Activated CD4-positive, alpha-beta T cell treated with anti-CD3 and anti-CD28 coated beads, Interleukin-2, amount 10 ng/mL, durations not matched to agents 7 days and 5 days (primary cell): ENCODE data around the gene CRAT. TPM values are rescaled to one million over a fixed set of nuclear protein-coding genes. Genes with fewer than 3 reads are reported as not detected.

Experiments
- CTCF ChIA-PET: fragments of 350-600 bp; sonication (Branson Sonifier 250); formaldehyde crosslinking; loops from one replicate; lab custom pipeline; 2021; ENCODE audit warnings: antibody characterized with exemption; lab: Charles Lee
- POLR2A ChIA-PET: fragments of 350-600 bp; sonication (Branson Sonifier 250); formaldehyde crosslinking; loops from one replicate; lab custom pipeline; 2021; ENCODE audit warnings: antibody characterized with exemption; lab: Charles Lee
- DNase-seq: peaks from one replicate; pipeline ENCODE4 v3.0.0-alpha.2; 2020
- H3K27ac Mint-ChIP-seq: one replicate; pipeline ENCODE4 v1.8.0; 2021; ENCODE audit warnings: mild to moderate bottlenecking, moderate library complexity, mixed read lengths
- H3K27me3 Mint-ChIP-seq: one replicate; pipeline ENCODE4 v1.8.0; 2021; ENCODE audit warnings: mixed read lengths
- H3K36me3 Mint-ChIP-seq: one replicate; pipeline ENCODE4 v1.8.0; 2021; ENCODE audit warnings: low read depth, mixed read lengths
- H3K4me1 Mint-ChIP-seq: one replicate; pipeline ENCODE4 v1.8.0; 2021; ENCODE audit warnings: mixed read lengths
- H3K4me3 Mint-ChIP-seq: one replicate; pipeline ENCODE4 v1.8.0; 2021; ENCODE audit warnings: mild to moderate bottlenecking, moderate library complexity, mixed read lengths
- H3K9me3 Mint-ChIP-seq: one replicate; pipeline ENCODE4 v1.8.0; 2021; ENCODE audit warnings: mixed read lengths
- total RNA-seq, 2 experiments: library from RNA; stranded (reverse); gene quantifications; one replicate each; pipeline ENCODE4 v1.2.3, GENCODE V29; 2021

Gene CRAT
- total RNA-seq, 2 experiments from 2014 or later, result 20.4 to 25.2 TPM

DNA sequence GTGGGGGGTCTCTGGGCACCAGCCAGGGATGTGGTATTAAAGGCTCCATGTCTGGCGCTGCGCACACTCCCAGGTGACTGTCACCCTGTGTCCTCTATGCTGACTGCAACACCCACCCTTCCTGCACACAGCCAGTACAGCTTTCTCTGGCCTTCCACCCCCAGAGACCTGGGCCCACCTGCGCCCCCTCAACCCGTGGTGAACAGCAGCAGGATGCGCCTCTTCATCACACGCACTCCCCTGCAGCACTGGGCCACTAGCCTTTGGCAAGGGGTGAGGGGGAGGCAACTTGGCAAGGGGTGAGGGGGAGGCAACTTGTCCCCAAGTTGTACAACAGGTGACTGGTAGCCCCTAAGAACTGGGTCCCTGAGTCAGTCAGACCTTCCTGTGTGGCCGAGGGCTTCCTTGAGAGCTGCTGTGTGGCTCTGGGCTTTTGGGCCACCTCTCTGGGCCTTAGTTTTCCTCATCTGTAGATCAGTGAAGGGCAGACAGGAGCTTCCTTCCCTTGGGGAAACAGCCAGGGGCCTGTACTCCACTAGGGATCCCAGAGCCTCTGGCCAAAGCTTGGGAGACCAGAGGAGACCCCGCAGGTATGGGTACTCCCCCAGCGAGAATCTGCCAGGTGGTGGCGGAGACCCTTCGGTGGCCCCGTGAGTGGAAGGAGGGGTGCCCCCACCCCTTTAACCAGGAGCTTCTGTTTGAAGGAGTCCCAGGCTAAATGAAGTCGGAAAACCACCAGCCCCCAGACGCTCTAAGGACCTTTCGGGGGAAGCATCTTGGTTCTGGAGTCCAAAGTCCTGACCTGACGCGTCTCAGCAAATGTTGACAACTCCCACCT, 4.5 kb downstream of the CRAT start:
- CTCF ChIA-PET, result interaction anchor here (0.7 kb wide), 1 partner anchor 25 kb away, joined by 3 read pairs; the partner anchor contains the start of gene DOLPP1
- H3K27ac Mint-ChIP-seq, result no peak overlapping the region
- H3K4me3 Mint-ChIP-seq, result no peak overlapping the region
- POLR2A ChIA-PET, result interaction anchor here (0.5 kb wide), 1 partner anchor 520 kb away, joined by 3 read pairs; the partner anchor contains the start of gene NTMT1
- H3K9me3 Mint-ChIP-seq, result no peaks in the 10 kb centered on the region
- H3K36me3 Mint-ChIP-seq, result no peaks in the 10 kb centered on the region
- no peaks in the 10 kb centered on the region for H3K27me3 Mint-ChIP-seq
- peaks cover 13% of the 10 kb centered on the region for H3K4me1 Mint-ChIP-seq
- DNase-seq, result no peak

DNA sequence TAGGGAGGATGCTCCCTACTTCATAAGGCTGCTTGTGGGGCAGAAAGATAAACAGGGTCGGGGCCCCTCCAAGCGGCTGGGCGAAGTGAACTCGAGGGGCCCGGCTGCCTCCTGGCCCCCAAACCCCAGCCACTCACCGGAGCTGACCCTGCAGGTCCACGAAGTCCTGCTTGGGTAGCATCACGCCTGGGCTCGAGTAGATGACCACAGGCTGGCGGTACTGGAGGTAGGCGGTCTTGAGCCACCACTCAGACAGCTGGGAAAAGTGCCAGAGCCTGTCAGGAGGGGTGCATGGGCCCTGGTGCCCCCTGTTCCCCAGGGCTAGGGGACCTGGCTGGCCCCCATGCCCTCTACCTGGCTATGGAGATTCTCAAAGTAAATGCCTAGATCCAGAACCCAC, 6.5 kb downstream of the CRAT start:
- H3K27ac Mint-ChIP-seq, result no peak overlapping the region
- CTCF ChIA-PET, result interaction anchor here (1.4 kb wide), 1 partner anchor 35 kb away, joined by 3 read pairs; no protein-coding TSS in a partner anchor
- POLR2A ChIA-PET, result no interaction called here
- H3K4me3 Mint-ChIP-seq, result no peak overlapping the region
- H3K9me3 Mint-ChIP-seq, result no peaks in the 10 kb centered on the region
- no peaks in the 10 kb centered on the region for H3K27me3 Mint-ChIP-seq
- peaks cover 7% of the 10 kb centered on the region for H3K4me1 Mint-ChIP-seq
- no peak for DNase-seq
- no peaks in the 10 kb centered on the region for H3K36me3 Mint-ChIP-seq

GRCh38 chr9:129103595-129103965, 7.0 kb downstream of the CRAT start:
- H3K27ac Mint-ChIP-seq, result no peak overlapping the region
- ChIA-PET POLR2A (no interaction called here), CTCF (interaction anchor here (1.0 to 1.4 kb wide), 2 partner anchors 12 to 36 kb away, joined by 3 to 5 read pairs; no protein-coding TSS in a partner anchor)
- H3K4me3 Mint-ChIP-seq, result no peak overlapping the region
- DNase-seq, result no peak
- H3K9me3 Mint-ChIP-seq, result no peaks in the 10 kb centered on the region
- H3K4me1 Mint-ChIP-seq, result peaks cover 2% of the 10 kb centered on the region
- H3K36me3 Mint-ChIP-seq, result no peaks in the 10 kb centered on the region
- no peaks in the 10 kb centered on the region for H3K27me3 Mint-ChIP-seq

DNA sequence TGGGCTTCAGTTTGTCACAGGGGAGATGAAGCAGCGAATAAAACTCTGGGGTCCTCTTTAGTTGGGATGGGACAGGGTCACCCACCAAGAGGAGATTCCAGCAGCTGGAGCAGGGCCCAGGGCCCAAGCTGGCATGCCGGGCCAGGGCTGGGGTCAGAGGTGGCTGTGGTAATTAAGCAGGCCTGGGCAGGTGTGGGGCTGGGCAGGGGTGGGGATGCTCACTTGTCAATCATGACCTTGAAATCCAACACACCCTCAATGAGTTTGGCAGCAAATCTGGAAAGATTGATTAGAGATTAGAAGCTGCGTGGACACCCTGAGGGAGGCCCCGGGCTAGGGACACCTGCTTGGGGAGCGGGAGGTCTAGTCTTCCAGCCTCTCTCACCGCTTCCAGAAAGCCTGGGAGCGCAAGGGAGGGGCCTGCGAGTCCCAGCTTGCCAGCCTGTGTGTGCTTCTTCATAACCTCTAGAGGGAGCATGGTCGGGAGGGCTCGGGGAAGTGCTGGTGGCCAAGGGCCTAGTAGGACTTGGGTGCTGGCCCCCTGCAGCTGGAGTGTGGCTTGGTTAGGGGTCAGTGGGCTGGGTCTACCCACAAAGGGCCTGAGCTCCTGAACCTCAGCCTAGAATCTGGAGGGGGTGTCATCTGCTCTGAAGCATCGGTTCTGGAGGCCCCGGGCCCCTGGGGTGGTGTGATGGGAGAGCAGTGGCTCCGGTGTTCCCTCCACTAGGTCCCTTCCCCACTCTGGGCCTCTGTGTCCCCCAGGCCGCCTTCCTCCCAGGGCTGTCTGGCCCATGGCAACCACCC, 7.6 kb downstream of the CRAT start:
- POLR2A ChIA-PET, result no interaction called here
- H3K4me1 Mint-ChIP-seq, result no peaks in the 10 kb centered on the region
- DNase-seq, result peak; percentile 36
- no peaks in the 10 kb centered on the region for H3K9me3 Mint-ChIP-seq
- no peaks in the 10 kb centered on the region for H3K36me3 Mint-ChIP-seq
- H3K27ac Mint-ChIP-seq, result no peak overlapping the region
- H3K4me3 Mint-ChIP-seq, result no peak overlapping the region
- no peaks in the 10 kb centered on the region for H3K27me3 Mint-ChIP-seq
- CTCF ChIA-PET, result interaction anchor here (1.0 to 1.4 kb wide), 2 partner anchors 12 to 36 kb away, joined by 3 to 5 read pairs; no protein-coding TSS in a partner anchor

GRCh38 chr9:129102095-129102525, 8.5 kb downstream of the CRAT start:
- no peaks in the 10 kb centered on the region for H3K27me3 Mint-ChIP-seq
- no peaks in the 10 kb centered on the region for H3K4me1 Mint-ChIP-seq
- no peak overlapping the region for H3K27ac Mint-ChIP-seq
- H3K36me3 Mint-ChIP-seq, result no peaks in the 10 kb centered on the region
- ChIA-PET POLR2A (no interaction called here), CTCF (interaction anchor here (0.7 kb wide), 1 partner anchor 16 kb away, joined by 3 read pairs; no protein-coding TSS in a partner anchor)
- H3K4me3 Mint-ChIP-seq, result no peak overlapping the region
- DNase-seq, result no peak
- H3K9me3 Mint-ChIP-seq, result no peaks in the 10 kb centered on the region

- POLR2A ChIA-PET, result no interaction called here
These were observed 9.3 kb downstream of the CRAT start for GRCh38 chr9:129101279-129101678.

DNA sequence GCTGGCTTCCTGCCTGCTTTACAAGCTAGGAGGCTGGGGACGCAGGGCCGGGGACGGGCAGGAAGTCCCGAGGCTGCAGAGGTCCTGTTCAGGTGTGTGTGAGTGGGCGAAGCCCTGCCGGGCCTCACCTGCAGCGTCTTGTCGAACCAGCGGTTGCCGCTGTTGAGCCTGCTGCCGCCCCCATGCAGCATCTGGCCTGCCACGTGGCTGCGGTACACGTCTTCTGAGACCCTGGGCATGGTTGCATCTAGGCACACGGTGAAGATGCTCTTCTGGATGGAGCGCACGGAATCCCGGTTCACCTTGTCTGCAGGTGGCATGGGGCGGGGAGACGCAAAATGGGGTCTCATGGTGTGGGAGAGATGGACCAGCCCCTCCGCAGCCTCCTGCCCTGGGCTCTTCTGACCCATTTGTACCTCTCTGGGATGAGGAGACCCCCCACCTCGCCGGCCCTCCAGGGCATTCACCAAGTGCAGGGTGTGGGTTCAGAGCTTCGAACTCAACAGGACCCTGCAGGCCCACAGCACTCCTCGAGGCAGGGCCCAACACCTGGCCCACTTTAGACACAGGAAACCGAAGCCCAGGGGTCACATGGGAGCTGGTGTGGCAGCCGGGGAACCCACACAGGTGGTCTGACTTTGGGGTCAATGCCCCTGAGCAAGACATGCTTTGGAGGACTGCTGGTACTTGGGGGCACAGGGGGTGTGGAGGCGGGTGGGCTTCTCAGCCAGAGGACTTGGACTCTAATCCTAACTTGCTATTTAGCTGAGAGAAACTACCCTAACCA, 10.0 kb downstream of the CRAT start:
- no peaks in the 10 kb centered on the region for H3K9me3 Mint-ChIP-seq
- DNase-seq, result no peak
- POLR2A ChIA-PET, result no interaction called here
- no peak overlapping the region for H3K27ac Mint-ChIP-seq
- no peaks in the 10 kb centered on the region for H3K4me1 Mint-ChIP-seq
- H3K4me3 Mint-ChIP-seq, result no peak overlapping the region
- CTCF ChIA-PET, result no interaction called here
- no peaks in the 10 kb centered on the region for H3K27me3 Mint-ChIP-seq
- H3K36me3 Mint-ChIP-seq, result no peaks in the 10 kb centered on the region

More at GRCh38 chr9:129101279-129101678, 9.3 kb downstream of the CRAT start:
- CTCF ChIA-PET, result interaction anchor here (0.7 kb wide), 1 partner anchor 17 kb away, joined by 3 read pairs; no protein-coding TSS in a partner anchor
- H3K27me3 Mint-ChIP-seq, result no peaks in the 10 kb centered on the region
- H3K27ac Mint-ChIP-seq, result no peak overlapping the region
- H3K9me3 Mint-ChIP-seq, result no peaks in the 10 kb centered on the region
- DNase-seq, result no peak
- no peaks in the 10 kb centered on the region for H3K36me3 Mint-ChIP-seq
- H3K4me3 Mint-ChIP-seq, result no peak overlapping the region
- H3K4me1 Mint-ChIP-seq, result no peaks in the 10 kb centered on the region

DNA sequence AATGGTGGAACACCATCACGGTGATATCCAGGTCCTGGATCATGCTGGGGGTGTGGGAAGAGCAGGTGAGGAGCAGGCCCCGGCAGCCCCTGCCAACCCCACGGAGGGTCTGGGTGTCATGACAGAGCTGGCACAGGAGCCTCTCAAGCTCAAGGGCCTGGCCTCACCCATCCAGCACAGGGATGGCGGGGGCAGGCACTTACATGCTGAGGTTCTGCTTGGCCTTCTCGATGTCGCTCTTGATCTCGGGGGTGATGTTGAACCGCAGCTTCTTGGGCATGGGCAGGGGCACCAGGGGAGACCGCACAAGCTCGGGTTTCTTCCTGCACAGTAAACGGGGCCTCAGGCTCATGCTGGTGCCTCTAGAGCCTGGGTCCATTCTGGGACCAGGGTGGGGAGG, 12.3 kb downstream of the CRAT start:
- POLR2A ChIA-PET, result no interaction called here
- Mint-ChIP-seq H3K4me1 (no peaks in the 10 kb centered on the region), H3K27ac (no peak overlapping the region), H3K4me3 (no peak overlapping the region), H3K9me3 (no peaks in the 10 kb centered on the region), H3K36me3 (no peaks in the 10 kb centered on the region), H3K27me3 (no peaks in the 10 kb centered on the region)
- no peak for DNase-seq
- CTCF ChIA-PET, result interaction anchor here (0.5 to 1.5 kb wide), 3 partner anchors 18 to 50 kb away, joined by 3 to 7 read pairs (median 3); partner anchors contain the start of gene DOLPP1

DNA sequence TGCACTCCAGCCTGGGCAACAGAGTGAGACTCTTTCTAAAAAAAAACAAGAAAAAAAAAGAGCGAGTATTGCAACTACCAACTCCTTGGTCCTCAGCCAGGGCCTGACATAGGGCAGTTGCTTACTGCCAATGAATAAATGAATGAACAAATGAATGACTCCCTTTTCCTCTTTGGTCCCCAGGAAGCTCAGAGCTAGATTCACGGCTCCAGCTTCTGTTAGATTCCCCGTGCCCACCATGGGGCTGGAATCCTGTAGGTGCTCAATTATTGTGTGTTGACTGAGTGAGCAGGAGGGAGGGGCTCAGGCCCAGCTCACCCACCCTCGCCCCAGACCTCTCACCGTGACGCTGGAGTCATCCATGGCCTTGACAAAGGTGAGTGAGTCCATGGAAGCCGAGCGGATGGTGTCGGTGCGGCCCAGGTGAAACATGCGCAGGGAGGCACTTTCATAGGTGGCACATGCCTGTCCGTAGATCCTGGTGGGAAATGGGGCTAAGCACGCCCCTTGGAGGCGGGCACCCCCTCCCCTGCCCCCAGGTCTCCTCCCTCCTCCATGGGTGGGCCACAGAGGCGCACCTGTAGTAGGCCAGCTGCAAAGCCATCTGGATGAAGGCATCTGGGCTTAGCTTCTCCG, 12.8 kb downstream of the CRAT start:
- H3K9me3 Mint-ChIP-seq, result no peaks in the 10 kb centered on the region
- H3K36me3 Mint-ChIP-seq, result no peaks in the 10 kb centered on the region
- no peak overlapping the region for H3K27ac Mint-ChIP-seq
- H3K4me3 Mint-ChIP-seq, result no peak overlapping the region
- ChIA-PET CTCF (interaction anchor here (0.5 to 1.5 kb wide), 4 partner anchors 17 to 1590 kb away, joined by 3 to 7 read pairs (median 4); partner anchors contain the start of gene DOLPP1), POLR2A (no interaction called here)
- DNase-seq, result no peak
- no peaks in the 10 kb centered on the region for H3K27me3 Mint-ChIP-seq
- H3K4me1 Mint-ChIP-seq, result no peaks in the 10 kb centered on the region

DNA sequence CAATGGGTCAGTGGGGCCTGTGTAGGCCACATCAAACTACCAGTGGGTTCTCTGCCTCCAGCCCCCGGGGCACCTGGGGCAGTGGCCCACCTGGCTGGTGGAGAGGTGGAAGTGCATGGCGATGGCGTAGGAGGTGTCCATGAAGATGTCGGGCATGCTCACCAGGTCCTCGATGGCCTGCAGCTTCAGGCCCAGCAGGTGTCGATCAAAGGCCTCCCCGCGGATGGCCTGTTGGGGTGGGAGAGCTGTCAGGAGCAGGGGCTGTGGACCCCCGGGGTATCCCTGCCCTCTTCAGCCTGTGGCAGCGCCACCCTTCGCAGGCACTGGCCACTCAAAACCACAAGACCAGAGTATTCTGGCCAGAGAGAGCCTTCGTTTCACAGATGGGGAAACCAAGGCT, 14.7 kb downstream of the CRAT start:
- ChIA-PET POLR2A (no interaction called here), CTCF (interaction anchor here (0.5 to 1.5 kb wide), 3 partner anchors 12 to 217 kb away, joined by 3 to 4 read pairs (median 4); partner anchors contain the start of gene DOLPP1)
- Mint-ChIP-seq H3K9me3 (no peaks in the 10 kb centered on the region), H3K4me1 (no peaks in the 10 kb centered on the region), H3K27me3 (no peaks in the 10 kb centered on the region), H3K27ac (no peak overlapping the region), H3K4me3 (no peak overlapping the region), H3K36me3 (no peaks in the 10 kb centered on the region)
- DNase-seq, result no peak

DNA sequence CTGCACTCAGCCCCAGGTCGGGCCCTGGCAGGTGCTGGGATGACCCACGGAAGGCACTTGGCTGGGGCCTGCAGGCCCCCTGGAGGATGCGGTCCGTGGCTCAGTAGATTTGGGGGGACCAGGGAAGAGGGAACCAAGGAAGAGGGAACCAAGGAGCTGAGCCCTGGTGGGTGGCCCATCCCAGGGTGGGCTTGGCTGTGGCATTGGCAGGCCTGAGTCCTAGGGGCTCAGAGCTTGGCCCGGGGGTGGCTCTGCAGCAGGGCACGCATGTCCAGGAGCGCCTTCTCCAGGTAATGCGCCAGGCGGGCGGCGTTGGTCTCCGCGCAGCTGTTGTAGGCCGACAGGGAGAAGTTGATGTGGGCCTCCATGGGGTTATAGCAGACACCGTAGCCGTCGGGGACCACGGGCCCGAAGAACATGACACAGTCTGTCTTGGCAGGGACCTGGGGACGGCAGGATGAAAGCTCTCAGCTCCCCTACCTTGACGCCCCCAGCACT, 15.4 kb downstream of the CRAT start:
- CTCF ChIA-PET, result interaction anchor here (0.5 to 1.5 kb wide), 5 partner anchors 12 to 216 kb away, joined by 3 to 4 read pairs (median 4); partner anchors contain the start of gene DOLPP1
- no peak overlapping the region for H3K27ac Mint-ChIP-seq
- H3K27me3 Mint-ChIP-seq, result no peaks in the 10 kb centered on the region
- H3K4me1 Mint-ChIP-seq, result no peaks in the 10 kb centered on the region
- no peak for DNase-seq
- H3K4me3 Mint-ChIP-seq, result no peak overlapping the region
- H3K36me3 Mint-ChIP-seq, result no peaks in the 10 kb centered on the region
- POLR2A ChIA-PET, result no interaction called here
- no peaks in the 10 kb centered on the region for H3K9me3 Mint-ChIP-seq
